Measurements from ENCODE around the gene KLHL8.
A peak's percentile ranks its signal among the peaks of the same experiment; 100 is the strongest.

The KLHL8 gene

DNA sequence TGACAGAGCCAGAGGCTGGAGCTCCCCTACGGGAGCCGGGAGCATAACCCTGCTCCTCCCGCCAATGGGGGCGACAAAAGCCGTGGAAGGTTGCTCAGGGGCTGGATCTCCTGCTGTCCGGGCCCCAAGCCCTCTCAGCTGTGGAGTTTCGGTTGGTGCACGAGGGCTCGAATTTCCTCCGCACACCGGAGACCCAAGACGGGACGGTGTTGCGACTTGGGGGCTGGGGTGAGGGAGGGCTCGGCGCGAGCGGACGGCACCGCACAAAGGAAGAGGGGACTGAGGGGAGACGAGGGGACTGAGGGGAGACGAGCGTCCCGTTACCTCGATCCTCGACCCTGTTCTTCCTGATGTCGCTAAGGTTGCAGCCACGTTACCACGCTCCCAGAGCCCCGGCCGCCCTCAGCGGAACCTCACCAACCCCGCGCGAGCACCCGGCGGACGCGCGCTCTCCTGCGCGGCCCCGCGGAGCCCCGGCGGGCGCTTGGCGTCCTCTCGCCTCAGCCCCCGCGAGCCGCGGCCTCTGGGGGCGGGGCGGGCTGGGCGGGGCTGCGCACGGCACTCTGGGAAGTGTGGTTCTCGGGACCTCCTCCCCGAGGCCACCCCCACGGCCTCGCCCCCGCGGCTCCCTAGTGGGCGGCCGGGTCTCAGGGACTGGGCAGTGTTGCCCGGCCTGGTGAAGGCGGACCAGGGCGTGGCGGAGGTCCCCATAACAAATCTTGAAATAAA, at the start of gene KLHL8:
Gene KLHL8, minus strand, starts transcription at position 525 of the 729 bp plus-strand sequence. CDS start 25,079 bp downstream, outside the sequence.
- DNase-seq (ENCODE audit: low read depth in 2 of 2) = peak; percentile 75 to 77

DNA sequence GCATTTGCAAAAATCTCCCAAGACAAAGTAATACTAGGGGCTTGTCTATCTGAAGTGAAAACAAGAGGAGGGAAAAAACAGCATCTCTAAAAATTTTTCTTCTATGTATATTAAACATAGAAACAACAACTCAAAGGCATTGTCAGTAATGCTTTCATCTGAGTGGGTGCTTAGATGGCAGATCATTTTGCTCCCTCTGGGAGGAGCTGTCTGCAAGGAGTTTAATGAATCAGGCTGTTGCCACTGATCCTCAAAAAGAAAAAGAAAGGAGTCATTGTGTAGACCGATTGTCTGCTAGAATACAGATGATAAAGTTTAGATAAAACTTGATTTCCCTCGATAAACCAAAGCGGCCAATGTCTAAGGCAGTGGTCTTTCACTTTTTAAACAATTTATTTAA, 49.7 kb upstream of the KLHL8 start:
- DNase-seq (ENCODE audit: low read depth in 2 of 2) = no peak

DNA sequence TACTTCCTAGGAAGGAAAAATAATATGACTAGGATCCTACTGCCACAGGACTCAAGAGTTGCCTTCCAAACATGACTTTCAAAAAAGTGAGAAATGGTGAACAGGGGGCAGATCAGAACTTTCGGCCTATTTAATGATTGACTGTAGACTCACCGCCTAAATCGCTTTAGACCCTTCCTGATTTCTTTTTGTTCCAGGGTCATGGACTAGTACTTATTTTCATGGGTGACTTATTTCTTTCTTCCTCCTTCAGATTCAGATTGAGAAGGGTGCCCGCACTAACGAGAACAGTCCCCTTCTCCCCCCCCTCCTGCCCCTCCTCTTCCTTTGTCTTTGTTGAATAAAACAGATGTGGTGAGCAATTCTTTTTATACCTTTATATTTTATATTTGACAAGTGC, 48.0 kb upstream of the KLHL8 start:
- DNase-seq (ENCODE audit: low read depth in 2 of 2) = no peak

DNA sequence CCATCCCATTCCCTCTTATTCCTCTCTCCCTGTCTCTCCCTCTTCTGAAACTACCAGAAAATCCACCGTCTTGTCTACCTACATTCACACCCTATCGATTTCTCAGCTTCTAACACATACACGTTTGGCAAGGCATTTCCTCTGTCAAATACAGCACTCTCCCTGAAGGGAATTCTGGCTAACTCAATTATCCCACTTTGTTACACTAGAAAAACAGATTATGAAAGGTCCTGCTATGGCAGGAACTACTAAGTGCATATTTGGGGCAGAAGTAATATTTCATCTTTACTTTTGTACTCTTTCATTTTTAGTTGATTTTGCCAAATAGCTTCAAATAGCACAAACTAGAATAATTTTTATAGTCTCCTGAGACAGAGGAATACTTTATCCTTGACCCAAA, 46.6 kb upstream of the KLHL8 start:
- no peak for DNase-seq (ENCODE audit: low read depth in 2 of 2)

DNA sequence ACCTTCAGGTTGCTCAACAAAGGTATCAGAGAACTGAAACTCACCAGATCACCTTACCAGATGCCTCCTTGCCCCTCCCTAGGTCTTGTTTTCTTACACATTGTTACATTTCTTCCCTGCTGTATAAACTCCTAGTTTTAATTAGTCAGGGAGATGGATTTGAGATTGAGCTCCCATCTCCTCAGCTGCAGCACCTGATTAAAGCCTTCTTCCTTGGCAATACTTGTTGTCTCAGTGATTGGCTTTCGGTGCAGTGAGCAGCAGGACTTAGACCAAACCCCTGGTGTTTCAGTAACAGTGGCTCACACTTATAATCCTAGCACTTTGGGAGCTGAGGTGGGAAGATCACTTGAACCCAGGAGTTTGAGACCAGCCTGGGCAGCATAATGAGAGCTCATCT, 42.5 kb upstream of the KLHL8 start:
- no peak for DNase-seq (ENCODE audit: low read depth in 2 of 2)

DNA sequence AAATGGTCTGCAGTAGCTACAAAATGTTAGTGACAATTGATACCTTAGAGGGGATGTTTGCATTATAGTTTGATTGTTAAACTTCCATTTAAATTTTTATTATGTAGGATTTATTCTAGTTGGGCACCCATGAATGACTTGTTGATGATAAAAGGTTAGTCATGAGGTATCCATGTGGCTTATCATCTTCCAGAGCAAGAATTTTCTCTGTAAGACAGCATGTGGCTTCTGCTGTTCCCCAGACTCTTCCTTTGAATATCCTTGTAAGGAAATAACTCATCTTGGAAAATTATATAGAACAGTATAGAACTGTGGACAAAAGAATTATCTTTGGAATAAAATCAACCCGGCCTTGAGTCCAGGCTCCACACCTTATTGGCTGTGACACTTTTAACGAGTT, 40.1 kb upstream of the KLHL8 start:
- DNase-seq (ENCODE audit: low read depth in 2 of 2) = no peak

DNA sequence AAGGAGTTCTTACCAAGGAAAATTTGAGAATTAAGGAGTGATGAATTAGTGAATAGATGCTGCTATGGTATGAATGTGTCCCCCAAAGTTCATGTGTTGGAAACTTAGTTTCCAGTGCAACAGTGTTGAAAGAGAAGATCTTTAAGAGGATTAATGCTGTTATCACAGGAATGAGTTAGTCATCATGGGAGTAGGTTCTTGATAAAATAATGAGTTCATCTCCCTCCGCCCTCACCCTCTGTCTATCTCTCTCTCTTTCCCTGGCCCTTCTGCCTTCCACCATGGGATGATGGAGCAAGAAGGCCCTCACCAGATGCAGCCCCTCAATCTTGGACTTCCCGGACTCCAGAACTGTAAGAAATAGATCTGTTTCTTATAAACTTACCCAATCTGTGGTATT, 38.3 kb upstream of the KLHL8 start:
- no peak for DNase-seq (ENCODE audit: low read depth in 2 of 2)

DNA sequence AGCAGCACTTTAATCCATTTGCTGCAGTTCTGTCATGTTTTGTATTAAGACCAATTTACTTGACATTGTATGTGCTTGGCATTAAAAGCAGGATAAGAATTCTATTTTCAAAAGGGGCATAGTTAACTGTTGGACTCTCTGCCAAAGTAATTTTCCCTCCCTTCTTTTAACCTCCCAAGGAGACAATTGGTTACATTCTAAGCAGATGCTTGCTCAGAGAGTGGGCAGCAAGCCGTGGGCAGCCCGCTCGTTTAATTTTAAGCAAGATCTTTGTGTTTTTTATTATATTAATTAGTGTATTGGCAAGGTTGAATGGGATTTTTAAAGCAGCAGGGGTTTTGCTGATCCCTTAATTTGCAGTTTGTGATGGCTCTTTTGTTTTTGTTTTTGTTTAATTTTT, 37.1 kb upstream of the KLHL8 start:
- DNase-seq (ENCODE audit: low read depth in 2 of 2) = no peak

DNA sequence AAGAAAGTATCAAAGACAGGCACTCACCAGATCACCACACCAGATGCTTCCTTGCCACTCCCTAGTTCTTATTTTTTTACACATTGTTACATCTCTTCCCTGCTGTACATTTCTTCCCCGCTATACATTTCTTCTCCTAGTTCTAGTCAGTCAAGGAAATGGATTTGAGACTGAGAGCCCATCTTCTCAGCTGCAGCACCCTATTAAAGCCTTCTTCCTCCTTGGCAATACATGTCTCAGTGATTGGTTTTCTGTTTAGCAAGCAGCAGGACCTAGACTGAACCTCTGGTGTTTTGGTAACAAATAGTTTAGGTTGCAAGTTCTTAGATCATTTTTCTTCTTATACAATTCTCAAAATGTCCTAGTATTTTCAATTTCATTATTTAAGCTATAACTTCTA, 35.3 kb upstream of the KLHL8 start:
- DNase-seq (ENCODE audit: low read depth in 2 of 2) = no peak

DNA sequence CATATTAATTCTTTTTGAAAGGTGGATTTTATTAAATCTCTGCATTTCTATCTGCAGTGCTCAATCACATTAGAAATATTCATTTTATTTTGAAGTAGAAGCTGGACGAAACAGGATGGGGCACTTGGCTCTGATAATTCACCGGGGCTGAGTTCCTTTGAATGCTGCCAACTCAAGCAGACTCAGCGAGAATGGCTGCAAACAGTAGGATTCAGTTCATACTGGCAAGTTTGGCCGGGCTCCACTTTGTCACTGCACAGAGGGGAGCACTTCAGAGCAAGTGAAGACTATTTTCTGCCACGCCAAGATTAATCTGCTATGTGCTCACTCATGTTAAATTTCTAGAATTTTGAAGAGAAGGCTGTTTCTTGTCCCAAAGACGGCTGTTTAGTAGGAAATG, 30.7 kb upstream of the KLHL8 start:
- no peak for DNase-seq (ENCODE audit: low read depth in 2 of 2)

DNA sequence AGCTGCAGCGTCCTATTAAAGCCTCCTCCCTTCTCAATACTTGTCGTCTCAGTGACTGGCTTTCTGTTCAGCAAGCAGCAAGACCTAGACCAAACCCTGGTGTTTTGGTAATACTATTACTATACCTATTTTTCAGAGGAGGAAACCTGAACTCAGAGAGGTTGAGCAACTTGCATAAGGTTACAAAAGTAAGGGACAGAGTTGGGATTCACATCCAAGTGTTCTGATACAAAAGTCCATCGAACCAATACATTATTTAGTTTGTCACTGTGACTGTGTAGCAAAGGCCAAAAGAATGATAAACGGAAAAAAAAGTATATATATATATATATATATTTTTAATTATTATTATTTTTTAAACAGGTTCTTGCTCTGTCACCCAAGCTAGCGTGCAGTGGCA, 29.9 kb upstream of the KLHL8 start:
- no peak for DNase-seq (ENCODE audit: low read depth in 2 of 2)

DNA sequence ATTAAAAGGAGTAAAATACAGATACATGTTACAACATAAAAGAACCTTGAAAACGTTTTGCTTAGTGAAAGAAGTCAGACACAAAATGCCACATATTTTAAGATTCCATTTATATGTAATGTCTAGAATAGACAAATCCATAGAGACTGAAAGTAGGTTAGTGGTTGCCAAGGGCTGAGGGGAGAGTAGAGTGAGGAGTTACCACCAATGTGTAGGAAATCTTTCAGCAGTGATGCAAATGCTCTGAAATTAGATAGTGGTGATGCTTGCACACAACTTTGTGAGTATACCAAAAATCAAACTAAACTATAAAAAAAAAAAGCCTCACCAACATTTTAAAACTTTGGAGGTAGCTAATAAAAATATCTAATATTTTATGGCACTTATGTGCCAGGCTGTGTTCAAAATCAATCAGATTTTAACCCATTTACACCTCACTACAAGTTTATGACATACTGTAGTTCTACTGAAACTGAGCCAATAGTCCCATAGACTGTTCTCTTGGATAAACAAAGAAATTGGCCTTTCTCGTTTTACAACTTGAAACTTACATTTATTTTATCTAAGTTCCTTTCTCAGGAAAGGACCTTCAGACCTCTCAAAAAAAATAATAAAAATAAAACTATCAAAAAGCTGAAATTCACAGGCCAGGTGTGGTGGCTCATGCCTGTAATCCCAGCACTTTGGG, 29.1 kb upstream of the KLHL8 start:
- DNase-seq (ENCODE audit: low read depth in 2 of 2) = no peak

DNA sequence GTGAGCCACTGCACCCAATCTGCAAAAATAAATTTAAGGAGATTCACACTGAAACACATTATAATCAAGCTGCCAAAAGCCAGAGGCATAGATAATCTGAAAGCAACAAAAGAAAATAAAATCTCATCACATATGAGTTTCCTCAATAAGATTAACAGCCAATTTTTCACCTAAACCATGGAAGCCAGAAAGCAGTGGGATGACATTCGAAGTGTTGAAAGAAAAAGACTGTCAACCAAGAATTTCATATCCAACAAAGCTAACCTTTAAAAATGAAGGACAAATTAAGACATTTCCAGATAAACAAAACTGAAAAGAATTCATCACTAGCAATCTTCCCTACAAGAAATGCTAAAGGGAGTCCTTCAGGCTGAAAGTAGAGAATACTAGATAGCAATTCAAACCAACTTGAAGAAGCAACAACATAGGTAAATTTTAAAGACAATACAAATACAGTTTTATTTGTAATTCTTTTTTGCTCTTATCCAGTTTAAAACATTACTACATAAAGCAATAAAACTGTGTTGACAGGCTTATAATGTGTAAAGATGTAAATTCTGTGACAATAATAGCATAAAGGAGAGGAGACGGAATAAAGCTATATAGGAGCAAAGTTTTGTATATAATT, 23.1 kb upstream of the KLHL8 start:
- DNase-seq (ENCODE audit: low read depth in 2 of 2) = no peak

DNA sequence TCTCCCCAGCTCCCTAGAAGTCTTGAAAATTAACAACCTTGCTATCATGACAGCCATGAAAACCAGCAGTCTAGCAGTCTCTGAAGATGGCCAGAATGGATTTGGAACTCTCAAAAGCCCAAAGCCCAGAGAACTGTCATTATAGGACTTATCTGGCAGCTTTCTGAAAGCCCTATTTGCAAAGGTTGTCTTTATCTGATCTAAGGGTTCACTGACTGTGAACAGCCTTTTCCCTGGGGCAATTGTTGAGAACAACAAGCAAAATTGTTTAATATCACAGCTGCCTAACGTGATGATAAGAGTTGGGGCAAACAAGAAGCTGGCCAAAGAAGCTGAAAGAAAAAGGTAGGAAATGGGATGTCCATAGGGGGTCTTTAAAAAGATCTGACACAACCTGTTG, 20.9 kb upstream of the KLHL8 start:
- no peak for DNase-seq (ENCODE audit: low read depth in 2 of 2)

DNA sequence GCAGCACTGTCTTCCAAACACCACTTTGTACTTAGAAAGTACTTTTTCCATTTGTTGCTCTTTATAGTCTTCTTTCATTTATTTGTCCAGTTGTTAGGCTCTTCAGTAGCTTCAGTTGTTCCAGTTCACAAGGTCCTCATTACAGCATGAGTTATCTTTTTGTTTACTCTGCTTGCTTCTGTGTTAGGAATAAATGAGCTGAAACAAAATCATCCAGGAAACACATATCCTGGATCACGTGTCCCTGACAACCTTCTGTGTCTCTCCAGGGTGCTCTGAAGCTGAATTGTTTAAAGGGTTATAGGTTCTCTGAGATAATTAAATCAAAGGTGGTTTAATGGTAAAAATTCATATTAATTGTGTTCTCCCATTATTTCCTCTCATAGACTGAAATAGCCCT, 19.9 kb upstream of the KLHL8 start:
- no peak for DNase-seq (ENCODE audit: low read depth in 2 of 2)

DNA sequence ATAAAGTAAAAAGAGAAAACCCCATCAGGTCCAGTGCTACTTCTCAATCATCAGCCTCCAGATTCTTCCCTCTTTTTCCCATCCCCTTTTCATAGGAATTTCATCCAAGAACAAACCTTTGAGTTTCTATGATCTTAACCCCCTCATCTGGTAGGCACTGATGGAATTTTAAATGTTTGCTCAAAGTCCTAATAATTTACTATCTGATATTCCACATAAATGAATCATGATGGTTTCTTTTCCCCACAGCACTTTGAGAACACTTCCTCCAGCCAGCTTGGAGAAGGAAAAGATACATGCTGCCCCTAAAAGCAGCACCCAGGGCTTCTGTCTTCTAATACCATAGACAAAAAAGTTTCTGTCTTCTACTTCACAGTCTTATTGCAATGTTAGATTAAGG, 19.4 kb upstream of the KLHL8 start:
- no peak for DNase-seq (ENCODE audit: low read depth in 2 of 2)

DNA sequence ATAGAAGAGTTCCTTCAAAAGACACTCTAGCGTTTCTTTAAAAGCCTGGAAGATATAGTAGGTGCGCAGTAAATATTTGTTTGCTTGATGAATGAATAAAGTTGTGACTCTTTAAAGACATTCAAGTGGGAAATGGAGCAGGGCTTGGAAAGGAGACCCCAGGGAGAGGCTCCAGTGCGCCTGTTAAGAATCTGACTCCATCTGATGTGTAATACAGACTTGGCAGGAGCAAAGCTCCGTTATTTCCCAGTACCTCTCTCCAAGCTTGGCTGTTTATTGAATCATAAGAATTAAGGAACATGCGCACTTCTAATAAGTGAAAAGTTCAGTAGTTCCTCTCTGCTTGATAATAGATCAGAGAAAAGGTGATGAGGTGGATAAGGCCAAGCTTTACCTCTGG, 18.8 kb upstream of the KLHL8 start:
- no peak for DNase-seq (ENCODE audit: low read depth in 2 of 2)

DNA sequence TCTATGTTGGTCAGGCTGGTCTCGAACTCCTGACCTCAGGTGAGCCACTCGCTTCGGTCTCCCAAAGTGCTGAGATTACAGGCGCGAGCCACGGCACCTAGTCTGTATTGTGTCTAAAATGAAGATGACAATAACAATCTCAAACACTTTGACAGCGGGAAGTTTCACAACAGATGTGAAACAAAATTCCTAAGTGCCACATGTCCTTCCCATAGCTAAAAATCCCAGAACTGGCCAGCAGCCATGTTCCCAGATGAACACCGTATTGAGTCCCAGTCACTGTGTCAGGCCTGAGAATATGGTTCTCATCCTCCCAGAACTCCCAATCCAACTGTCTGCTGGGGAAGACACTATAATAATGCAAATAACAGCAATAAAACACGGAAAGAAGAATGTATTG, 16.4 kb upstream of the KLHL8 start:
- DNase-seq (ENCODE audit: low read depth in 2 of 2) = no peak

DNA sequence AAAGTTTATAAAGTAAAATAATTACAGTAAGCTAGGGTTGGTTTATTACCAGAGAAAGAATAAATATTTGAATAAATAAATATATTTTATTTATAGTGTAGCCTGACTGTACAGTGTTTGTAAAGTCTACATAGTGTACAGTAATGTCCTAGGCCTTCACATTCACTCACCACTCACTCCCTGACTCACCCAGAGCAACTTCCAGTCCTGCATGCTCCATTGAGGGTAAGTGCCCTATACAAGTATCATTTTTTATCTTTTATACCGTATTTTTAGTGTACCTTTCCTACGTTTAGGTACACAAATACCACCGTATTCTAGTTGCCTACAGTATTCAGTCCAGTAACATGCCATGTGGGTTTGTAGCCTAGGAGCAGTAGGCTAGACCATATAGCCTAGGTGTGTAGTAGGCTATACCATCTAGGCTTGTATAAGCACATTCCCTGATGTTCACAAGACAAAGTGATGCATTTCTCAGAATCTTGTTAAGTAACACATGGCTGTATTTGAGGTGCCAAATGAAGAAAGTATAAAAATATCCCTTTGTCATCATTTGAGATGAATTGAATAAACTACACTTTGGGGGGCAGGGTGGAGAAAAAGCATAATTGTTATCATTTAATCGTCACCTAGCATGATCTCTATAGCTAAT, 14.7 kb upstream of the KLHL8 start:
- DNase-seq (ENCODE audit: low read depth in 2 of 2) = no peak

DNA sequence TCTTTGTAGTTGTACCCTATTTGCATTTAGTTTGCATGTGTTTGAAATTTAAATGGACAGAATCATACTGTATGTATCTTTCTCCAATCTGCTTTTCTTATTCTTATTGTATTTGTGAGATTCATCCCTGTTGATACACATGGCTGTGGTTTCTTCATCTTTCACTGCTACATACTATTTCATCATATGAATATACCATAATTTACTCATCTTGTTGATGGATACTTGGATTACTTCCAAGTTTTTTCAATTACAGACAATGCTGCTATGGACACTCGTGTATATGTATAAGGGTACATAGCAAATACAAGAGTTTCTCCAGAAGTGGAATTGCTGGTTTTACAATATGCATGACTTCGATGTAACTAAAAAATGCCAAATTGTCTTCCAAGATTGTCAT, 11.8 kb upstream of the KLHL8 start:
- DNase-seq (ENCODE audit: low read depth in 2 of 2) = no peak

DNA sequence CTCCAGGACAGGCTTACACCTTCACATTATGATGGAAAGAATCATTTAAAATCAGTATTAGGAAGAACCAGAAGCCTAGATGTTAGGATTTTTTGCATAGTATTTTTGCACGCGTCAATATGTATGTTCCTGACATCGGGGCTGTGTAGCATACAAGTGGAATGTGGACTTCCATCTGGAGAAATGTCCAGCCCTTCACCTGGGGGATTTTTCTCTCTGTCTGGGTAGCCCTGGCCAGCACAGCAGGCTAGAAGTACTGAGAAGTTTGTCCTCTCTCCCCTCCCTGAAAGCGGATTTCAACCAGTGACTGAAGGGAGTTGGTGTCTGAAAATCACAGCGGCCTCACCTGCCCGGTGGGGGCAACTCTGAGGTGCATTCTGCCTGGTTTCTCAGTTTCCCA, 10.4 kb upstream of the KLHL8 start:
- DNase-seq (ENCODE audit: low read depth in 2 of 2) = no peak

DNA sequence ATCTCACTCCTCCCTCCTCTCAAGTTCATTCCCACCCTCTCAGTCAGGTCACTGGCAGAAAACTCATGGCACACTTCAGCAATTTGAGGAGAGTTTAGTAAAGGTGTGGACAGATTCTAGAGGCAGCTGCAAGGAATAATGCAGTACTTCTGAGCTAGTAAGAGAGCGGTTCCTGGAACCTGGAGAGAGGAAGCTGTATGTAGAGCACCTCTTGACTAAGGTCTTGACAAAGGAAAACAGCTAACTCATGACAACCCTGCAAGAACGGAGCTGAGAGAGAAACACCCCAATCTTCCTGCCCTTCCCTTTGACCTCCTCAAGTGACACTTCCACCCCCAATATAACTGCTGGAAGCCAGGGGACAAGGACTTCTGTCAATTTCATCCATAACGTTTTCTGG, 9.6 kb upstream of the KLHL8 start:
- DNase-seq (ENCODE audit: low read depth in 2 of 2) = no peak

Measured in stimulated activated CD4-positive, alpha-beta T cell treated with anti-CD3 and anti-CD28 coated beads, Interleukin-12 subunit alpha, Interleukin-12 subunit beta, amount 100 ng/mL, for 24 hours (primary cell).